HG02938 (cell line): ENCODE data around the gene PSMD11.

Experiments used
- ATAC-seq: cut with Tn5 transposase; IDR thresholded peaks from one replicate; pipeline ENCODE4 v1.9.1; 2021; ENCODE audit warnings: mild to moderate bottlenecking, moderate library complexity; ENCODE audit not compliant: unreplicated experiment

The PSMD11 gene

GRCh38 chr17:32529604-32530003 is 85.3 kb downstream of the PSMD11 start:
- ATAC-seq, result no peak
